LNCaP clone FGC (cell line): ENCODE measurements around the gene RSBN1L.

Experiments used
- DNase-seq: peaks from one replicate; pipeline ENCODE4 v3.0.0-alpha.2; 2011; ENCODE audit warnings: low read depth
- H3K4me3 ChIP-seq: 2 replicates; pipeline ENCODE4 v1.5.1; 2011; ENCODE audit warnings: mild to moderate bottlenecking, low read depth, low read length, control low read depth
- TF ChIP-seq, protein P1 (sequence below): IDR thresholded peaks from 2 replicates; pipeline ENCODE4 v1.5.1; 2012; ENCODE audit warnings: mild to moderate bottlenecking; ENCODE audit not compliant: control insufficient read depth, insufficient read depth; ENCODE audit errors: extremely low read depth

Gene RSBN1L

DNA sequence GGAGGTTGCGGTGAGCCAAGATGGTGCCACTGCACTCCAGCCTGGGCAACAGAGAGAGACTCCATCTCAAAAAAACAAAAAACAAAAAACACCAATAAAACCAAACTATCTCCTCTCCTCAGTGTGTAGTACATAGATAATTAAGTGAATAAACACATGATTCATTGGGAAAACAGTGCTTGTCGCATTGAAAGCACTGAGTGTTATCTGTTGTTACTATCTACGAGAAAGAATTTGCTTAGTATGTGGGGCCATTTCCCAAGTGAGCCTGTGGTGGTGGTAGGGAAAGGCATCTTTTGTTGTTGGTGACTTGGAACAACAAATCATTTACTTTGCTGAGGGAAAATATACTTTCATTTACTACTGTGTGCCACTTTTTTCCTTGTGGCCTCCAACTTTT is 42.6 kb downstream of the RSBN1L start:
- no peak for DNase-seq
- TF ChIP-seq, protein P1, sequence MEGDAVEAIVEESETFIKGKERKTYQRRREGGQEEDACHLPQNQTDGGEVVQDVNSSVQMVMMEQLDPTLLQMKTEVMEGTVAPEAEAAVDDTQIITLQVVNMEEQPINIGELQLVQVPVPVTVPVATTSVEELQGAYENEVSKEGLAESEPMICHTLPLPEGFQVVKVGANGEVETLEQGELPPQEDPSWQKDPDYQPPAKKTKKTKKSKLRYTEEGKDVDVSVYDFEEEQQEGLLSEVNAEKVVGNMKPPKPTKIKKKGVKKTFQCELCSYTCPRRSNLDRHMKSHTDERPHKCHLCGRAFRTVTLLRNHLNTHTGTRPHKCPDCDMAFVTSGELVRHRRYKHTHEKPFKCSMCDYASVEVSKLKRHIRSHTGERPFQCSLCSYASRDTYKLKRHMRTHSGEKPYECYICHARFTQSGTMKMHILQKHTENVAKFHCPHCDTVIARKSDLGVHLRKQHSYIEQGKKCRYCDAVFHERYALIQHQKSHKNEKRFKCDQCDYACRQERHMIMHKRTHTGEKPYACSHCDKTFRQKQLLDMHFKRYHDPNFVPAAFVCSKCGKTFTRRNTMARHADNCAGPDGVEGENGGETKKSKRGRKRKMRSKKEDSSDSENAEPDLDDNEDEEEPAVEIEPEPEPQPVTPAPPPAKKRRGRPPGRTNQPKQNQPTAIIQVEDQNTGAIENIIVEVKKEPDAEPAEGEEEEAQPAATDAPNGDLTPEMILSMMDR, result no peak
- no peak overlapping the region for H3K4me3 ChIP-seq

- TF ChIP-seq, protein P1, result no peak
- H3K4me3 ChIP-seq, result no peak overlapping the region
- DNase-seq, result no peak
Observed at GRCh38 chr7:77740257-77740656, 44.0 kb downstream of the RSBN1L start.

DNA sequence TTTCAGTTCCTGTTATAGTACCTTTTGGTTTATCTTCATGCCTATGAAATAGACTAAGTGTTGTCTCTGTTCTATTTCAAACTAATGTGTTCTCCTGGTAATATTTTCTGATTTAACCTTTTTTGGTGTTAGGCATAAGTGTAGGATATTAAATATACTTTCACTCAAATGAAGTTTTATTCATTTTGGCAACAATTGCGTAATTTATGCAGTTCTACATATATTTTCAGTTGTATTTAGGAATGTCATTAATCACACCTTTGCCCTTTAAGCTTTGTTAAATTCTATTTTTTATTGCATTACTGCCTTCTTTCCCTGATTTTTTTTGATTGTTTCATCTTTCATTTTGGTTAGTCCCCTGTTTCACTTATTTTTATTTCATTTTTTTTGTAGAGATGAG is 47.3 kb downstream of the RSBN1L start:
- no peak for DNase-seq
- TF ChIP-seq, protein P1, result no peak
- no peak overlapping the region for H3K4me3 ChIP-seq

- no peak overlapping the region for H3K4me3 ChIP-seq
- no peak for DNase-seq
- TF ChIP-seq, protein P1, result no peak
Observed at GRCh38 chr7:77745746-77746145, 49.5 kb downstream of the RSBN1L start.

DNA sequence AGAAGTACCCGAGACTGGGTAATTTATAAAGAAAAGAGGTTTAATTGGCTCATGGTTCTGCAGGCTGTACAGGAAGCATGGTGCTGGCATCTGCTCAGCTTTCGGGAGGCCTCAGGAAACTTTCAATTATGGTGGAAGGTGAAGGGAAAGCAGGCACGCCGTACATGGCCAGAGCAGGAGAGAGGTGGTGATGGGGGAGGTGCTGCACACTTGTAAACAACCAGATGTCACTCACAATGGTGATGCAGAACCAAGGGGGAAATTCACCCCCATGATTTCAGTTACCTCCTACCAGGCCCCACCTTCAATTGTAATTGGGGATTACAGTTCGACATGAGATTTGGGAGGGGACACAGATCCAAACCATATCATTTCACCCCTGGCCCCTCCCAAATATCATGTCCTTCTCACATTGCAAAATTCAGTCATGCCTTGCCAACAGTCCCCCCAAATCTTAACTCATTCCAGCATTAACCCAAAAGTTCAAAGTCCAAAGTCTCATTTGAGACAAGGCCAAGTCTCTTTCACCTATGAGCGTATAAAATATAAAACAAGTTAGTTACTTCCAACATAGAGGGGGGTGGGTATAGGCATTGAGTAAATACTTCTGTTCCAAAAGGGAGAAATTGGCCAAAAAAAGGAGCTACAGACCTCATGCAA is 50.0 kb downstream of the RSBN1L start:
- TF ChIP-seq, protein P1, result no peak
- H3K4me3 ChIP-seq, result no peak overlapping the region
- DNase-seq, result no peak

GRCh38 chr7:77746824-77747165 is 50.5 kb downstream of the RSBN1L start:
- DNase-seq, result no peak
- TF ChIP-seq, protein P1, result no peak
- no peak overlapping the region for H3K4me3 ChIP-seq

DNA sequence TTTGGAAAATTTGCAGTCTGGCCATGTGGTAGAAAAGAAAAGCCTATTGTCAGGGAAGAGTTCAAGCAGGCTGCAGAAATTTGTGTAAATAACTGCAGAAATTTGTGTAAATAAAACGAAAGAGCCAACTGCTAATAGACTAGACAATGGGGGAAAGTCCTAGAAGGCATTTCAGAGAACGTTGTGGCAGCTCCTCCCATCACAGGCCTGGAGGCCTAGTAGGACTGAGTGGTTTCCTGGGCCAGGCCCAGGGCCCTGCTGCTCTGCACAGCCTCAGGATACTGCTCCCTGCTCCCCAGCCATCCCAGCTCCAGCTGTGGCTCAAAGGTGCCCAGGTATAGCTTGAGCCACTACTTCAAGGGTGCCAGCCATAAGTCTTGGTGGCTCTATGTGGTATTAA is 50.9 kb downstream of the RSBN1L start:
- TF ChIP-seq, protein P1, result no peak
- no peak overlapping the region for H3K4me3 ChIP-seq
- DNase-seq, result no peak
